GM12891 (cell line): ENCODE data around the gene UFL1.

Experiments
- DNase-seq: peaks from one replicate; pipeline ENCODE4 v3.0.0; 2011; ENCODE audit warnings: low spot score; ENCODE audit not compliant: insufficient read length
- FAIRE-seq: peaks from 2 replicates; lab custom pipeline; 2011; peaks lifted over from hg19 to GRCh38; lab: Jason Lieb, UNC
- PAX5 ChIP-seq: IDR thresholded peaks from 2 replicates; pipeline ENCODE4 v1.6.1; 2011; ENCODE audit warnings: low read length, moderate library complexity, mild to moderate bottlenecking; ENCODE audit not compliant: insufficient read depth, severe bottlenecking
- POLR2A ChIP-seq: IDR thresholded peaks from 2 replicates; pipeline ENCODE4 v1.6.1; 2011; ENCODE audit warnings: low read depth, low read length, control low read depth
- POLR2AphosphoS5 ChIP-seq: IDR thresholded peaks from 2 replicates; pipeline ENCODE4 v1.6.1; 2011; ENCODE audit warnings: low read depth, low read length, control low read depth
- POU2F2 ChIP-seq: IDR thresholded peaks from 2 replicates; pipeline ENCODE4 v1.6.1; 2011; ENCODE audit warnings: low read depth, mild to moderate bottlenecking, control low read depth, low read length, moderate library complexity
- SPI1 ChIP-seq: IDR thresholded peaks from 2 replicates; pipeline ENCODE4 v1.6.1; 2011; ENCODE audit warnings: low read depth, low read length, control low read depth
- TAF1 ChIP-seq: IDR thresholded peaks from 2 replicates; pipeline ENCODE4 v1.6.1; 2011; ENCODE audit warnings: low read depth, low read length, control low read depth

The UFL1 gene

DNA sequence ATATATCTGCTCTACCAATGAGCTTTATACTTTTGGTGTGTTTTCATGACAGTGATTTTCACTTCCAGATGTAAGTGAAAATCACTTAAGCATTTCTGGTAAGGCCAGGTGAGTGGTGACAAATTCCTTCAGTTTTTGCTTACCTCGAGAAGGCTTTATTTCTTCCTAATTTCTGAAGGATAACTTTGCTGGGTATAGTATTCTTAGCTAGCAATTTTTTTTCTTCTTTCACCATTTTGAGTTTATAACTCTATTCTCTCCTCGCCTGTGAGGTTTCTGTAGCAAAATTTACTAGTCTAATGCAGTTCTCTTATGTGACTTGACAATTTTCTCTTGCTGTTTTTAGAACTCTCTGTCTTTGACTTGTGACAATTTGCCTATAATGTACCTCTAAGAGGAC lies 48.4 kb downstream of the UFL1 start:
- DNase-seq (no peak), FAIRE-seq (no peak)
- no peak for TF ChIP-seq POU2F2
- no peak for TF ChIP-seq POLR2A
- TF ChIP-seq SPI1 = no peak
- no peak for TF ChIP-seq TAF1
- no peak for TF ChIP-seq PAX5
- TF ChIP-seq POLR2AphosphoS5 = no peak

DNA sequence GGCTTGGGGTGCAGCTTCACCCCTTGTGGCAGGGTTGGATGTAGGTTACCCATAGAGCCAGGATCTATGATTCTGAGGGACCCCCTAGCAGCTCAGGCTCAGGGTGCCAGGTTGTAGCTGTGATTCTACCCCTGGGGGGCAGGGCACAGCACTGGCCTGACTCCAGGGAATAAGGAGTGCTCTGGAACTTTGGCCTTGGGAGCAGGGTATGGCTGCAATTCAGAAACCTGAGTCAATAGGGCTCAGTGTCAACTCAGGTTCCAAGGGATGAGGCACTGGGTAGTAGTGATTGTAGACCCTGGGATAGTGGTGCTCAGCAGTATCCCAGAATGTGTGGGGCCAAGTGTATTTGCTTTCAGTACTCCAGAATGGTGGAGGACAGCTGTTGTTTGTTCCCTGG lies 49.9 kb downstream of the UFL1 start:
- no peak for FAIRE-seq
- no peak for TF ChIP-seq POU2F2
- no peak for TF ChIP-seq TAF1
- TF ChIP-seq POLR2A = no peak
- TF ChIP-seq POLR2AphosphoS5 = no peak
- TF ChIP-seq PAX5 = no peak
- TF ChIP-seq SPI1 = no peak
- DNase-seq = no peak

DNA sequence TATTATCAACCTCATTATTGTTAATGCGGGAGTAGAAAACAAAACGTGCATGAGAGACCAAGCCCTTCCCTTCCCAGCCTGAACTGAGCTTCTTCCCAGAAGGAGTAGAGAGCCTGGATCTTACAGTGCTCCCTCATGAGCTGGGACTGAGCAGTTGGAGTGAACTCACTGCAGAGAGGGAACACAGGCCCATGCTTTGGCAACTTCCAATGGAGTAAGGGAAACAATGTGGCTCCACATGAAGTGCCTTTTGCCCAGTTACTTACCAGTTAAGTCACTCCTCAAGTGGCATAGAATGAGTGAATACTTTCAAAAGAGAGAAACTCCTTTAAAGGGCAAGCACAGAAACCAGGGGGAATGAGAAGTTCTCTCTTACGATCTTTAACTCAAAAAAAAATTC lies 53.8 kb downstream of the UFL1 start:
- FAIRE-seq = no peak
- TF ChIP-seq POU2F2 = no peak
- no peak for TF ChIP-seq TAF1
- TF ChIP-seq POLR2AphosphoS5 = no peak
- TF ChIP-seq POLR2A = no peak
- no peak for TF ChIP-seq SPI1
- TF ChIP-seq PAX5 = no peak
- no peak for DNase-seq

DNA sequence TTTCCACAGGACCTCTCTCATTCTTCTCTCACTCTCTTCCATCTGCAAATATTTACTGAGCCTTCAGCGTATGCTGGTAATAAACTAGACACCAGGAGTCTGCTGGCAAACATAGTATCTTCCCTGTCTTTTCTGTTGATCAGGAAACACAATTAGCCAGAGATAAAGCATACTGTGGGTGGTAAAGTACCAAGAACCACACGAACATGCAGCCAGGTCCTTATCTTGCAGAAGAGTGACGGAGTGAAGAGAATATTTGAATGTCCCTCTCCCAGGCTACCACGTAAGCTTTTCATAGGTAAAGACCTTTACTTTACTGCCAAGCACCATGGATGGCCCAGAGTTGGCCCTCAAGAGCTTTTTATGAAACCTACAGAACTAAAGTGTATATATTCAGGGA lies 54.6 kb downstream of the UFL1 start:
- FAIRE-seq = no peak

DNA sequence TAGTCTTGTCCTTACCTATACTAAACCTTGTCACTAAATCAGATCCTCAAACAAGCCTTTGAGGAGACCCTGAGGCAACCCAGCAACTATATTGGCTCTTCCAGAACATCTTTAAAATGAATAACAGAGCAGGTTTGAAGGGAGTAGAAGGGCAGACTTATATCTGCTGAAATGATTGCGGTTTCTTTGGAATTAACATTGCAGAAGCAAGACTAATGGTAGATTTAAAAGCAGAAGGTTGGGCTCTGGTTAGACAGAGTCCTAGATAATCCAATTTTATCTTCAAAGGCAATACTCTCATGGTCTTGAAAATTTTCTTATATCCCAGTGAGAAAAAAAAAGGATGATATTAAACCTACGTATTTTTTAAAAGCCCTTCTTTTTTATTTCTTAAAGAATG lies 60.4 kb downstream of the UFL1 start:
- TF ChIP-seq POU2F2 = no peak
- TF ChIP-seq SPI1 = no peak
- no peak for TF ChIP-seq POLR2A
- no peak for TF ChIP-seq PAX5
- no peak for TF ChIP-seq TAF1
- TF ChIP-seq POLR2AphosphoS5 = no peak
- FAIRE-seq = no peak
- no peak for DNase-seq

More for the DNA sequence above, 54.6 kb downstream of the UFL1 start:
- DNase-seq = no peak
- no peak for TF ChIP-seq TAF1
- TF ChIP-seq POU2F2 = no peak
- no peak for TF ChIP-seq POLR2AphosphoS5
- TF ChIP-seq POLR2A = no peak
- TF ChIP-seq SPI1 = no peak
- TF ChIP-seq PAX5 = no peak

DNA sequence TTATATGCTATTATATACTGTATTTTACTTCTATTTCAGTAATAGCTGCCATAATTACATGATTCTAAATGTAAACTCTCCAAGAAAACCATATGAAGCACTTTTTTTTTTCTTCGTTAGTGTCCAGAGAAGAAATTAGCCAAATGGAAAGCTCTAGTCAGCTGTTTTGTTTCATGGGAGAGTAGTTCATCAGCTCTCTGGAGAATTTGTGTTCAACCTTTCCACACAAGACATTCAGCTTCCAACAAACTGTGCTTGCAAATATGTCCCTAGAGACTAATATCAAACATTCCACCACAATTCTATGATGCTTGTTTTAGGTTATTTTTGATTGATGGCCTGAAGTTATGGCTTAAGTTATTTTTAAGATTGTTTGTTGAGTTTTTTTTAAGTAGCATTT lies 60.8 kb downstream of the UFL1 start:
- no peak for DNase-seq
- no peak for FAIRE-seq
- TF ChIP-seq TAF1 (no peak), SPI1 (no peak), POLR2A (no peak), POU2F2 (no peak), POLR2AphosphoS5 (no peak), PAX5 (no peak)

DNA sequence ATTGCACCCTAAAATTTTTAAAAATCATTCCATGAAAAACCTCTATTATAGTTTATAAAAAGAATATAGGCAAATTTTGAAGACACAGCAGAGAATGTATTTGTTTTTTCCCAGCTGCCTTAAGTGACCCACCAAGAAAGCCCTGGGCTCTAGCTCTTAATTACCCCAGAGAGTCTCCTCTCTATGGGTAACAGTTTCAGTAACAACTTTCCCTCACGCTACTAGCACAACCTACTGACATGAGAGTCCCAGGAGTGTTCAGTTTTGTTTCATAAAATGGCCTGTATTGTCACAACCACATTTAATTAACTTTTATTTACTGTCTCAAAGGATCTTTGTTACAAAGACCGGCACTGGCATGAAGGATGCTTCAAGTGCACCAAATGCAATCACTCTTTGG lies 82.8 kb downstream of the UFL1 start:
- FAIRE-seq = no peak
- no peak for DNase-seq
- TF ChIP-seq PAX5 (no peak), POLR2A (no peak), TAF1 (no peak), SPI1 (no peak)
